ENCODE results near the gene ONECUT3.

DNA sequence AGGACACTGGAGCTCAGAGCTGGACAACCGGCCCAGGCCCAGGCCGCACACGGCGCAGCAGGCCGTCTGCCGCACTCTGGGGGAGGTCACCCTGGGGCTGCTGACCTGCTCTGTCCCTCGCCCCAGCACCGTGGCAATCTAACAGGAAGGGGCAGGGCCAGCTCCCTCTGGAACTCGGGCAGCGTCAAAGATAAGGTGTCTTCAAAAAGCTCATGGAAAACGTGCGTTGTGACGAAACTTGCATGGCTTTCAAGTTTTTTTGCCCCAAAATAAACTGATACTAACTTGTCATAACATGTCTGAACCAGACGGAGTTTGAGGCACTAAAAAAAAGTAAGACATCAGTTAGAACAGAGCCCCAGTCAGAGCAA, 70.9 kb downstream of the ONECUT3 start:
- no peak for TF ChIP-seq CTCF (conservative IDR thresholded peaks at IDR 0.05; ENCODE audit: low read depth, low read length)
- no peak for TF ChIP-seq EZH2 (IDR thresholded peaks at IDR 0.05; ENCODE audit: borderline replicate concordance, low read depth, low read length, poor library complexity, severe bottlenecking)
